ENCODE results near the gene KLK13.

The KLK13 gene

DNA sequence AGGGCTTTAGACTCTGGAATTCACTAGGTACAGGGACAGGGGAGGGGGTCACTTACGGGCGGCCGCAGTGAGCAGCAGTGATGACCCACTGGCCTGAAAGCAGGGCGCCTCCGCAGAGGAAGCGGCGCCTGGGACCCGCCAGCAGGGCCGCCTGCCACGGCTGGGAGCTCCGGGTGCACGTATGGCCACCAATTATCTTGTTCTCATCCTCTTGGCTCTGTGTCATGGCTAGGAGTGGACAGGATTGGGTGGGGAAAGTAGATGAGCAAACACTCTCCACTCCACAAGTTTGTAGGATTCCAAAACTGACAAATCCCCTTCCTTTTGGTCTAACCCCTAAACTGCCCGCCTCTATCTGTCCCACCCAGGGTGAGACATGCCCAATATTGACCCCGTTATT lies 16.6 kb upstream of the KLK13 start:
- POLR2A ChIA-PET, result no interaction called here
- CTCF ChIA-PET, result interaction anchor here (2.7 kb wide), 1 partner anchor 14 kb away, joined by 19 read pairs; no protein-coding TSS in a partner anchor
- TF ChIP-seq, protein P1, sequence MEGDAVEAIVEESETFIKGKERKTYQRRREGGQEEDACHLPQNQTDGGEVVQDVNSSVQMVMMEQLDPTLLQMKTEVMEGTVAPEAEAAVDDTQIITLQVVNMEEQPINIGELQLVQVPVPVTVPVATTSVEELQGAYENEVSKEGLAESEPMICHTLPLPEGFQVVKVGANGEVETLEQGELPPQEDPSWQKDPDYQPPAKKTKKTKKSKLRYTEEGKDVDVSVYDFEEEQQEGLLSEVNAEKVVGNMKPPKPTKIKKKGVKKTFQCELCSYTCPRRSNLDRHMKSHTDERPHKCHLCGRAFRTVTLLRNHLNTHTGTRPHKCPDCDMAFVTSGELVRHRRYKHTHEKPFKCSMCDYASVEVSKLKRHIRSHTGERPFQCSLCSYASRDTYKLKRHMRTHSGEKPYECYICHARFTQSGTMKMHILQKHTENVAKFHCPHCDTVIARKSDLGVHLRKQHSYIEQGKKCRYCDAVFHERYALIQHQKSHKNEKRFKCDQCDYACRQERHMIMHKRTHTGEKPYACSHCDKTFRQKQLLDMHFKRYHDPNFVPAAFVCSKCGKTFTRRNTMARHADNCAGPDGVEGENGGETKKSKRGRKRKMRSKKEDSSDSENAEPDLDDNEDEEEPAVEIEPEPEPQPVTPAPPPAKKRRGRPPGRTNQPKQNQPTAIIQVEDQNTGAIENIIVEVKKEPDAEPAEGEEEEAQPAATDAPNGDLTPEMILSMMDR (IDR thresholded peaks at IDR 0.05; ENCODE audit: insufficient read depth, low read length, missing control alignments), result no peak
- DNase-seq (ENCODE audit: low read depth, low spot score), result no peak
- H3K4me3 ChIP-seq (ENCODE audit: low read depth, low read length), result no peak overlapping the region

DNA sequence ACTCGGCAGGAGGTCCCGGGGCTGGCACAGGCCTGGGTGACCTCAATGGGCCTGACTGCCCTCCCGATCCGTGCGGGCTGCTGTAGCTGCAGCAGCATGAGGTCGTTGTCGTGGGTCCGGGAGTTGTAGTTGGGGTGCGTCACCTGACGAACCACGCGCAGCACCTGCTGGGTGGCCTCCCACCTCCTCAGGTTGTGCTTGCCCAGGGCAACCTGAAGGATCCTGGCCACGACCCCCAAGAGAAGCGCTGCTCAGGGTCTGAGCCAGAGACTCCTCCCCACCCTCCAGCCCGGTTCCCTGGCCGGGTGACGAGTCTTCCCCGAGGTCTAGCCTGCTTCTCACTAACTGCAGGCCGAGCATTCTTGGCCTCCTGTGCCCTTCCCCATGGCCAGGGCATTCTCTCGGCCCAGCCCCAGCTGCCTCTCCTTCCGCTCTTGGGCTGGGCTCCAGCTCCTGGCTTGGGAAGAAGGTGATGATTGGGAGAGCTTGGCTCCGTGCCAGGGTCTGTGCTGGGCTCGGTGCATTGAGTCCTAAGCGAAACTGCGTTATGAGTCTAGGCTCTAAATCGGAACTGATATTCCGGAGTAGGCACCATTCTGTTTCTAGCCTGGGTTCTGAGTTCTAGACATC lies 14.7 kb upstream of the KLK13 start:
- no peak for DNase-seq (ENCODE audit: low read depth, low spot score)
- CTCF ChIA-PET, result interaction anchor here (2.7 kb wide), 1 partner anchor 16 kb away, joined by 19 read pairs; no protein-coding TSS in a partner anchor
- H3K4me3 ChIP-seq (ENCODE audit: low read depth, low read length), result no peak overlapping the region
- POLR2A ChIA-PET, result no interaction called here
- TF ChIP-seq, protein P1 (IDR thresholded peaks at IDR 0.05; ENCODE audit: insufficient read depth, low read length, missing control alignments), result no peak

DNA sequence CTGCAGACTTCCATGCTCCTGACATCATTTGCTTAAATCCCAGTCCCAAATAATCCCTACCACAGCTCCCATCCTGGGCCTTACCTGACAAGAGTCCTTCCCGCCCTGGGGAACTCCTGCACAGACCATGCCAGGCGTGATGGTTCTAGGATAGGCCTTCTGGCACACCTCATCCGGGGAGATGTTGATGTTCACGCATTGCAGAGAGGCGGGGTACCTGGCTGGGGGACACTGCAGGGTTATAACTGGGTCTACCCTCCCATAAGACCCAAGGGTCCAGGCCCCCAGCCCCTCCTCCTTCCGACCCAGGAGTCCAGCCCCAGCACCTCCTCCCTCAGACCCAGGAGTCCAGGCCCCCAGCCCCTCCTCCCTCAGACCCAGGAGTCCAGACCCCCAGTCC lies 13.8 kb upstream of the KLK13 start:
- ChIA-PET CTCF (no interaction called here), POLR2A (no interaction called here)
- DNase-seq (ENCODE audit: low read depth, low spot score), result no peak
- TF ChIP-seq, protein P1 (IDR thresholded peaks at IDR 0.05; ENCODE audit: insufficient read depth, low read length, missing control alignments), result no peak
- H3K4me3 ChIP-seq (ENCODE audit: low read depth, low read length), result no peak overlapping the region

DNA sequence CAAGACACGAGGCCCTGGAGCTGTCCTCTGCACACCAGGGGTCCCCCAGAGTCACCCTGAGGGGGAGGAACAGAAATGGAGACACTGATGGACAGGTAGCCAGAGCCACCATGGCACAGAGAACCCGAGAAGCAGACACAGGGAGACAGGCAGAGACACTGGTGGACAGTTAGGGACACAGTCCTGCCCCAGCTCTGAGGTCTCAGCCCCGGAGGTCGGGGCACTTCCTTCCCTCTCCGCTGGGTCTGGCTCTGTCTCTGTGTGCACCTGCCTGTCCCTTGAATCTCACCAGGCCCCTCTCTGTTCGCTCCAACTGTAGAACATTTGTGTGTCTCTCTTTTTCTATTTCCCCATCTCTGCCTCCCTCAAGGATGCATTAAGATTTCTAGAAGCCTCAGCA lies 13.2 kb upstream of the KLK13 start:
- DNase-seq (ENCODE audit: low read depth, low spot score), result no peak
- ChIA-PET CTCF (no interaction called here), POLR2A (no interaction called here)
- TF ChIP-seq, protein P1 (IDR thresholded peaks at IDR 0.05; ENCODE audit: insufficient read depth, low read length, missing control alignments), result no peak
- H3K4me3 ChIP-seq (ENCODE audit: low read depth, low read length), result no peak overlapping the region

DNA sequence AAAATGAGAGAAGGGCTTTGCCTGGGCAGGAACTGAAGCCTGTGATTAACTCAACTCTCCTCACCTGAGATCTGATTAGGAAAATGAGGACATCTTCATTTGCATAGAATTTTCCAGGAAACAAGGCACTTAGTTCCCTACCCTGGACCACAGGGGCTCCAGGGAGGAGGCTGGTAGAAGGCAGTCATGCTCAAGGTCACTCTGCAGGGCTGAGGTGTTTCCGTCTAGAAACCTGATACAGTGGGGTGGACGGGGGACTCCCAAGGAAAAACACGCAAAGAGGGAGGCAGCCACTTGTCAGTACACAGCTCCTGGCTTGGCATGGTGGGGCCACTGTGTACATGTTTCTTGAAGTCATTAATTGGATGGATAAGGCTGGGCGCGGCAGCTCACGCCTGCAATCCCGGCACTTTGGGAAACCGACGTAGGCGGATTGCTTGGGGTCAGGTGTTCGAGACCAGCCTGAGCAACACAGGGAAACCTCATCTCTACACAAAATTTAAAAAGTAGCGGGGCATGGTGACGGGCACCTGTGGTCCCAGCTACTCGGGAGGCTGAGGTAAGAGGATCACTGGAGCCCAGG lies 11.8 kb upstream of the KLK13 start:
- ChIA-PET POLR2A (no interaction called here), CTCF (interaction anchor here (1.7 kb wide), 1 partner anchor 20 kb away, joined by 5 read pairs; no protein-coding TSS in a partner anchor)
- no peak overlapping the region for H3K4me3 ChIP-seq (ENCODE audit: low read depth, low read length)
- DNase-seq (ENCODE audit: low read depth, low spot score), result no peak
- TF ChIP-seq, protein P1 (IDR thresholded peaks at IDR 0.05; ENCODE audit: insufficient read depth, low read length, missing control alignments), result no peak

DNA sequence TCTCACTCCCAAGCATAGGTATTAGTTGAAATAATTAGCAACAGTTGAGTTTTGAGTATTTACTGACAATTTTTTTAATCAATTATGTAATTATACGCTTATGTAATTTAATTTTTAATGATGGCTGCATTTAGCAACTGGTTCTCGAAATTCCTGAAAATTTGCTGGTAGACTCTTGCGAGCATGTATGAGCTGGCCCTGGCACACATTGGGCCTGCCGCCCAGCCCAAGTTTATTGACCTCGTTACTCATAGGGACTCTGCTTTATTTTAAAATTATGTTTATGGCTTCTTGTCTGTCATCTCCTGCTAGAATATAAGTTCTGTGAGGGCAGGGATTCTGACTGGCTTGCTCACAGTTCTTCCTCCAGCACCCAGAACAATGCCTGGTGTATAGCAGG lies 11.1 kb upstream of the KLK13 start:
- ChIA-PET CTCF (interaction anchor here (1.7 kb wide), 1 partner anchor 21 kb away, joined by 5 read pairs; no protein-coding TSS in a partner anchor), POLR2A (no interaction called here)
- DNase-seq (ENCODE audit: low read depth, low spot score), result no peak
- TF ChIP-seq, protein P1 (IDR thresholded peaks at IDR 0.05; ENCODE audit: insufficient read depth, low read length, missing control alignments), result no peak
- no peak overlapping the region for H3K4me3 ChIP-seq (ENCODE audit: low read depth, low read length)

Measured in AG04449 (cell line).